Ishikawa (cell line): ENCODE data around the gene EVA1A.

Source experiments
- FOXM1 ChIP-seq: IDR thresholded peaks from 2 replicates; pipeline ENCODE4 v1.6.1; 2012; ENCODE audit warnings: low read depth, borderline replicate concordance
- NFIC ChIP-seq: IDR thresholded peaks from 2 replicates; pipeline ENCODE4 v1.6.1; 2012
- RAD21 ChIP-seq: IDR thresholded peaks from 2 replicates; pipeline ENCODE4 v1.6.1; 2012; ENCODE audit warnings: low read depth
- REST ChIP-seq: IDR thresholded peaks from 2 replicates; pipeline ENCODE4 v1.6.1; 2012; ENCODE audit warnings: low read depth, mild to moderate bottlenecking
- TEAD4 ChIP-seq: IDR thresholded peaks from 2 replicates; pipeline ENCODE4 v1.6.1; 2012
- YY1 ChIP-seq: IDR thresholded peaks from 2 replicates; pipeline ENCODE4 v1.6.1; 2012; ENCODE audit warnings: low read depth

GRCh38 chr2:75491129-75491753 lies 69.5 kb downstream of the EVA1A start:
- TF ChIP-seq YY1 (no peak), FOXM1 (no peak), REST (no peak), RAD21 (no peak), NFIC (no peak), TEAD4 (no peak)
